ENCODE results near the gene SAMD11.

SAMD11 gene

GRCh38 chr1:962381-963300 is 38.9 kb downstream of the SAMD11 start:
- no peak for DNase-seq (ENCODE audit: low read depth in 2 of 2)

- DNase-seq (ENCODE audit: low read depth in 2 of 2) = no peak
These were observed 39.6 kb downstream of the SAMD11 start for GRCh38 chr1:963301-963651.

- DNase-seq (ENCODE audit: low read depth in 2 of 2) = no peak
These were observed 40.2 kb downstream of the SAMD11 start for GRCh38 chr1:963746-964525.

- DNase-seq (ENCODE audit: low read depth in 2 of 2) = no peak
These were observed 41.2 kb downstream of the SAMD11 start for GRCh38 chr1:964691-965525.

DNA sequence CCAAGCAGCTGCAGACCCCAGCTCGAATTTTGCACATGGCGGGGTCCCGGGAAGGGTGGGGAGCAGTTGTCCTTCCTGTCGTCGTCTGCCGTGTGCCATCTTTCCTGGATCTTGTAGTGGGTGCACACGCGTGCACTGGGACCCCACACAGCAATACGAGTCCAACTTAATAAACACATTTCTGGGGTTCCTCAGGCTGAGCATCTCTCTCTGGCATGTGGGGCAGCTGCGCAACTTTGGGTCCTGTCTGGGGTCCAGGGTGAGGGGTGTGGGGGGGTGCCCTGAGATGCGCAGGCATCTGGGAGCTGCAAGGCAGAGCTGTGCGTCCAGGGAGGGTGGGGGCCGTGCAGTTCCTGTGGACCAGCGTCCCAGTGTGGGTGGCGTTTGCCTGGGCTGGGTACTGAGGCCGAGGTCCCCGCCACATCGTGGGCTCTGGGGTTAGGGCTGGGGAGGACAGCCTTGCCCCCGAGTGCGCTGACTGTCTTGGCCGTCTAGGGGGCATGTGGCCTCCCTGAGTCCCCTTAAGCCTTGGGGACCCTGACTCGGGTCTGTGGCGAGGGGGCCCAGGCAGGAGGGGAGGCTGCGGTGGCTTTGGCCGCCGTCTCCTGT is 41.9 kb downstream of the SAMD11 start:
- DNase-seq (ENCODE audit: low read depth in 2 of 2) = no peak

DNA sequence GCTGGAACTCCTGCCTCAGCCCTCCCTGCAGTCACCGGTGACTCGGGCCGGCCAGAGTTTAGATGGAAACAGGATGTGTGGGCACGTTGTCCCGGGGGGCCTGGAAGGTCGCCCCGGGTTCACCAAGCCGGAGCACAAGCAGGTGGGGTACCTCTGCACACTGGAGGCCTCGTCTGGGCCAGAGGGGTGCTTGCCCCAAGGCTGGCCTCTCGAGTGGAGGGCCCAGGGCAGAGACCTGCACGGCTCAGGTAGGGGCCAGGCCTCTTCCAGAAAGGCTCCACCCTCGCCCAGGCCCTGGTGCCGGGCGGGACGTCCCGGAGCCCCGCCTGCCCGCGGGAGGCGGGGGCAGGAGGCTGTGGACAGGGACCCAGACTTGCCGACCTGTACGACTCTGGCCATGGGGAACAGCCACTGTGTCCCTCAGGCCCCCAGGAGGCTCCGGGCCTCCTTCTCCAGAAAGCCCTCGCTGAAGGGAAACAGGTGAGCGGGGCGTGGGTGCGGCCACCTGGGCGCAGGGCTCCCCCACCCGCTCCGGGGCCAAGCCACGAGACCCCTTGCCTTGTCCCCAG is 42.5 kb downstream of the SAMD11 start, which contains the start of gene PLEKHN1:
Gene PLEKHN1 (plus strand): TSS at position 348 of the 569 bp plus-strand sequence. CDS start 50 bp downstream, at position 398.
- no peak for DNase-seq (ENCODE audit: low read depth in 2 of 2)

GRCh38 chr1:966704-967300 is 43.1 kb downstream of the SAMD11 start:
- DNase-seq (ENCODE audit: low read depth in 2 of 2) = peak; percentile 79 to 83

- no peak for DNase-seq (ENCODE audit: low read depth in 2 of 2)
These were observed 44.0 kb downstream of the SAMD11 start for GRCh38 chr1:967466-968343.

DNA sequence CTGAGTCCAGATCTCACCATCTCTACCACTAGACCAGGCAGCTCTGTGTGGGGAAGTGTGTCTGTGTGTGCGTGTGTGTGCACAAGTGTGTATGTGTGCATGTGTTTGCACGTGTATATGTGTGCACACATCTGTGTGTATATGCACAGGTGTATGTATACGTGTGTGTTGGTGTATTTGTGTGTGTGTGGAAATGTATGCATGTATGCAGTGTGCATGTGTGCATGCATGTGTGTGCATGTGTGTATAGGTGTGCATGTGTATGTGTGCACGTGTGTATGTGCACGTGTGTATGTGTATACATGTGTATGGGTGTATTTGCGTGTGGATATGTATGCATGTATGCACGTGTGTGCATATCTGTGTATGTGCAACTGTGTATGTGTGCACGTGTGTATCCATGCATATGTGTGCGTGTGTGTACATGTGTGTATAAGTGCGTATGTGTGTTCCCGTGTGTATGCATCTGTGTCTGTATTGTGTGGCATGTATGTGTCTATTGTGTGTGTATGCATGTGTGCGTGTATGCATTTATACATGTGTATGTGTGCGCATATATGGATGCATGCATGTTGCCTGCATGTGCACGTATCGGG is 45.6 kb downstream of the SAMD11 start:
- no peak for DNase-seq (ENCODE audit: low read depth in 2 of 2)

GRCh38 chr1:970242-970972 is 46.7 kb downstream of the SAMD11 start:
- no peak for DNase-seq (ENCODE audit: low read depth in 2 of 2)

GRCh38 chr1:970973-971730 is 47.4 kb downstream of the SAMD11 start:
- DNase-seq (ENCODE audit: low read depth in 2 of 2) = no peak

DNA sequence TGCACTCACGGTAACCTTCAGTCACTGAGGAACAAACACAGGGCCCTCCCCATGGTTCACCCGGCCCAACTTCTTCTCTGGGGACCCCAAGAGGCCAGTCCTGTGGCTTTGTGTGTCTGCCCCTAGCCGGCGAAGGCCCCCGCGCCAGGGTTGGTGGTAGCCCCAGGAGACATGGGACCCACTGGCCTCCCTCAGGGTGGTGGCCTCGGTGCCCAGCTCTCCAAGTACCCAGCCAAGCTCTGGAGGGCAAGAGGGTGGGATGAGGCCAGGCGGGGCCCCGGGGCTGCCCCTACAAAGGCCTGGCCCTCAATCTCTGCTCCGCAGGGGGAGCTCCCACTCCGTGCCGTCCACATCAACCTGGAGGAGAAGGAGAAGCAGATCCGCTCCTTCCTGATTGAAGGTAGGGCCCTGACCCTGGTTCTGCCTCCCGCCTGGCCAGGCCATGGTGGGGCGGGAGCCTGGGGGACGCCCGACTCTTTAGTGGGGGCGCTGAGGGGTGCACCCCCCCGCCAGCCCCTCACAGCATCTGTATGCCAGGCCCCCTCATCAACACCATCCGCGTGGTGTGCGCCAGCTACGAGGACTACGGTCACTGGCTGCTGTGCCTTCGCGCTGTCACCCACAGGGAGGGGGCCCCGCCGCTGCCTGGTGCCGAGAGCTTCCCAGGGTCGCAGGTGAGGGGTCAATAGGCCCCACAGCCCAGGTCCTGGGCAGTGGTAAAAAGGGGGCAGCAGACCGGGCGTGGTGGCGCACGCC is 48.2 kb downstream of the SAMD11 start:
- DNase-seq (ENCODE audit: low read depth in 2 of 2) = no peak

GRCh38 chr1:972726-973458 is 49.2 kb downstream of the SAMD11 start:
- no peak for DNase-seq (ENCODE audit: low read depth in 2 of 2)

DNA sequence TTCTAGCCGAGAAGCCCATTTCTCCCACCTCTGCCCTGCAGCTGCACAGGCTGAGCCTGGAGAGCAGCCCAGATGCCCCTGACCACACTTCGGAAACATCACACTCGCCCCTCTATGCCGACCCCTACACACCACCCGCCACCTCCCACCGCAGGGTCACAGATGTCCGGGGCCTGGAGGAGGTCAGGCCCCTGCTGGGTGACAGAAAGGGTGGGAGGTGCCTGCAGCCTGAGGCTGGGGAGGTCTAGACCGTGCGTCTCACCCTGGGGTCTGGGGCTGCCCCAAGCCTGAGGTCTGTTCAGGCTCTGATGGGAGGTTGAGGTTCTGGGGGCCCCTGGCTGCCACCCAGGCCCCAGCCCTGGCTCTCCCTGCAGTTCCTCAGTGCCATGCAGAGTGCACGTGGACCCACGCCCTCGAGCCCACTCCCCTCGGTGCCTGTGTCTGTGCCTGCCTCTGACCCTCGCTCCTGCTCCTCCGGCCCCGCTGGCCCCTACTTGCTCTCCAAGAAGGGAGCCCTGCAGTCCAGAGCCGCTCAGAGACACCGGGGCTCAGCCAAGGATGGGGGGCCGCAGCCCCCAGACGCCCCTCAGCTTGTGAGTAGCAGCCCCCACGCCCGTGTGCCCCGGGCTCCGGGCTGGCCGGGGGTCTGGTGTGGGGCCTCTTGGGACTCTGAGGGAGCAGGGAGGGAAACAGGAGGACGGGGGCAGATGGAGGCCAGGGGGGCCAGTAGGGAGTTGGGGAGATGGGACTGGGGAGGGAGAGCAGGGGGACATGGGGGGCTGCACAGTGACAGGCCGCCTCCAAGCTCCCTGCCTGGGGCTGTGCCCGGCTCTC is 50.0 kb downstream of the SAMD11 start:
- no peak for DNase-seq (ENCODE audit: low read depth in 2 of 2)

- DNase-seq (ENCODE audit: low read depth in 2 of 2) = no peak
These were observed 50.5 kb downstream of the SAMD11 start for GRCh38 chr1:974293-974640.
